Measurements from ENCODE around the gene USH2A. TPM values are rescaled to one million over a fixed set of nuclear protein-coding genes. Genes with fewer than 3 reads are reported as not detected.

USH2A gene
- total RNA-seq, 2 experiments from 2014 or later: not detected

DNA sequence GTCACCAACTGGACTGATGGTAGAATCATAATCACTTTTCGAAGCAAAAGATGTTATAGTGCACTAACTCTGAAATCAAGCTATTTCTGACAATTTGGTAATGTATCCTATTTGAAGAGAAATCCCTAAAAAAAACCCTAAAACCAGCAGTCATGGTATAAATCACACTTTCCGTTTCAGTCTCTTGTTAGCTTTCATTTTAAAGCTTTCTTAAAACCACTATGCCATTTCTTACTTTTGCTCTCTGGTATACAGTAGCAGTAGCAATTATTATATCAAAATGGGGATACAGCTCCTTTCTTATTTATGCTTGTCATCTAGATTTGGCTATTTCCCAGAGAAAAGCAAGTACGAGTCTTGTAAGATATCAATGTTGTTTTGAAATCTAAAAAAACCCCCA, 532.8 kb downstream of the USH2A start:
- POLR2A ChIA-PET: no interaction called here
- CTCF ChIA-PET: no interaction called here

DNA sequence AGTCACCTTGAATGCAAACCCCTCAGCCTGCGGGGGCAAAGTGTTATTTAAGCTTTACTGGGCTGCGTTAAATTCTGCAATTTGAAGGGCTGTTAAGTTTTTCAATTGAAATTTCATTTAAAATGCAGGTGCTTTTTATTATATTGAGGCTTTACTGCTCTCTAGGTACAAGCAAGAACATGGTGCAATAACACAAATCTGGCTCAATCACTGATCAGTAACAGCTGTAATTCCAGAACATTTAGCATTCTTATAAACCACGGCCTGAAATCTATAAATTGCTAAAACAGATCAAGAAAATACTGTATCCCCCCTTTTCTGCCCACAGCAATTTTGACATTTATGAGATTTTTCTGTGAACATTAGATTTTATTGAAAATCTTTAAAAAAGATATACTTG, 533.4 kb downstream of the USH2A start:
- POLR2A ChIA-PET: no interaction called here
- CTCF ChIA-PET: no interaction called here

DNA sequence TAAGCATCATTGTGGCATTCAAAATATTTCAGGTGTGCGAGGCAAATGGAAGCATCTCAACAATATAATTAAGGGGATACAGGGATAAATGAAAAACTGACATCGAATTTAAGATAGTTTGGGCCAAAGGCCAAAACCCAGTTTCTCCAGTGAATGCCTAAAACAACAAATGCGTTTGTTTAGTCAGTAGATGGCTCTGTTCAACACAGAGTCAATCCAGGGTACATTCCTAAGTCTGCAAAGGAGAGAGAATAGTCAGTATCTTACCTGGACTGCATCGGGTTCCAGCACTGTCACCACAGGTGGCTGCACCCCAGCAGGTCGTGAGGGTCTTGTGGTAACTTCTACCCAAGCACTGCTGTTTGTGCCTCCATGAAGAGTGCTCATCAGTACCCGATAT, 535.1 kb downstream of the USH2A start:
- ChIA-PET POLR2A (no interaction called here), CTCF (no interaction called here)

DNA sequence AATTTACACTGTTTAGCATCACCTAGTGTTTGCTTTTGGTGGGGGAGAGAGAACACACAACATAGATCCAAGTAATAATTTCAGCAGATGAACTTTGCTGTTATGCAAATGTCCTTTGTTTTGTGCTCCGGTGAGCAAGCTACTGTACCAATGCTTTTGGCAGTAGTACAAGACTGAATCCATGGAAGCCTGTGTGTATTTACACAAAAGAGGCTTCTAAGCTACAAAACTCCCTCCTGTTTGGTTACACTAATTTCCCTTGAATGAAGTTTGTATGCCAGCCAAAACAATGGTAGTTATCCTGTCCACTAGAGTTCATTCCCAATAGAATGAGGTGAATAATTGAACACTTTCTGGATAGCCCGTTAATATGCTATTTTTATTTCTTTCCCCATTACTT, 535.6 kb downstream of the USH2A start:
- ChIA-PET CTCF (no interaction called here), POLR2A (no interaction called here)

DNA sequence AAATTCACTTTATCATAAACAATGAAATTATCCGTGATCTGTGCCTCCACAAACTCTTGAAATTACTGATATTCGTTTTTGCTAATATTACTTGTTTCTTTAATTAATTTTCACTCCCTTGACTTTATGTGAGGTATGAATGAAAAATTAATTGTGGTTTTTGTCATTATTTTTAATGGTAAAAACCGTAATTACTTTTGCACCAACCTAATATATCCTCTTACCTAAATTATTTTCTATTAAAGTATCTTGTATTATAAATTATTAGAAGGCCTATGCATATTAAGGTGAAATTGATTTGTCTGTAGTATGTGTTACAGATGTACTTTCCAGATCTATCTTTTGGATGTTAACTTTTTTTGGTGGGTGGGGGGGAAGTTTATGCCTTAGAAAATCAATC, 540.2 kb downstream of the USH2A start:
- POLR2A ChIA-PET: no interaction called here
- CTCF ChIA-PET: no interaction called here

DNA sequence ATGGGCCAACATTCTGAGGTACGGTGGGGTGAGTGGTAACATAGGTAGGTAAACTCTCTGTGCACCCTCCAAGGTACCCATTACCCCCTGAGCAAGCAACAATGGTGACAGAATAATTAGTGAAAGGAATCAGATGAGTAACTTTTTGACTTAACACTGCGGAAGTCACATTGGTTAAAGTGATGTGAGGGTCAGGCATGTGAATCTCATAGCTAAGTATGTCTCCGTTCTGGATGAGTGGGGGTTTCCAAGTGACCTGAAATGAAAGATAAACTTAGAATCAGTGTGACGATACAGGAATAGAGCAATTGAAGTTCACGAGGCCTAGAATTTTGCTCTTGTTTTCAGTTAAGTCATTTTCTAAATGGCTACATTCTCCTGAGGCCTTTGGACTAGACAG, 544.4 kb downstream of the USH2A start:
- POLR2A ChIA-PET: no interaction called here
- CTCF ChIA-PET: no interaction called here

DNA sequence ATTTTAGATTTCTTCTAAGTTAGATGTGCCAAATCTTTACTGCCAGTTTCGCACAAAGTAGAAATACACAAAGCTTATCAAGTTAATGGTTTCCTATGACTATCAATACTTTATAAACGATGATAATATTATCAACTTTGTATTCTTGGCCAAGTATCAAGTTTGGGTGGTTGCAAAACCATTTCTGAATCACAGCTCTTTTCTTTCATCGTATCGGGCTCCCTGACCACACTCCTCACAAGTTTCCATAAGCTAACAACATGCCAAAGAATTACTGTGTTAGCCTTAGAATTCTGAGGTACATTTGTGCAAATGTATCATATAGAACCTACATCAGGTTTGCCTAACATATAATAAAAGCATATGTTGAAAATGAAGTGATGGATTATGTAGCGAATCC, 545.1 kb downstream of the USH2A start:
- POLR2A ChIA-PET: no interaction called here
- CTCF ChIA-PET: no interaction called here

DNA sequence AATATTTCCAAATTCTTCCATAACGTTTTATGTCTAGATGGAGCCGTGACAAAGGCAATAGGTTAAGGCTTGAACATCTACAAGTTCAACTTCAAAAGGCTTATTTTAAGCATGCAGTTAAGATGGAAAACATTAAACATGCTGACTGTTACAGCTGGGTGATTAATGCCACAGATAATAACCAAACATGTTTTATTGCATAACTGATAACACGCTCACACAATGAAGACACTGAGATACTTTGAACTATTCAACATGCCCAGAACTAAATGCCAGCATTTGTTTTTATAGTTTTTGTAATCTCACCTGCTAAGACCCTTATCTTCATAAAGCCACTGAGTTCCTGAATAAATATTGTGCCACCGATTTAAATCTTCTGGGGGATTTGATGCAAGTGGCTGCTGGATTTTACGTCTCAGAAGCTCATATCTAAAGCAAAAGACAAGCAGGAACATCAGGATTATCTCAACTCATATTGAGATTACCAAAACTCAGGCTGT, 545.7 kb downstream of the USH2A start:
- POLR2A ChIA-PET: no interaction called here
- CTCF ChIA-PET: no interaction called here

DNA sequence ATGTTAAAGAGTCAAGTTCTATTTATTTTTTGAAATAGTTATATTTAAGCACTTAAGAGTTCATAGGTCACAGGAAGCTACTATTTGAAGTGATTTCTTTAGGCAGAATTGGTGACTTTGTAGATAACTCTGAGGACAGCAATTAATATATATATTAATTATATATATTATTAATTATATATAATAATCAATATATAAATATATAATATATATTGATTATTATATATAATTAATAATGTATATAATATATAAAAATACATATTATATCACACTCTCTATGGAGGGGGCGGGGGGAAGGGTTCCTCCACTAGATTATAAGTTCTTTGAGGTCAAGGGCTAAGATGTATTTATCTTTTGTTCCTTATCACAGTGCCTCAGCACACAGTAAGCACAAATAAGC, 547.5 kb downstream of the USH2A start:
- ChIA-PET POLR2A (no interaction called here), CTCF (no interaction called here)

DNA sequence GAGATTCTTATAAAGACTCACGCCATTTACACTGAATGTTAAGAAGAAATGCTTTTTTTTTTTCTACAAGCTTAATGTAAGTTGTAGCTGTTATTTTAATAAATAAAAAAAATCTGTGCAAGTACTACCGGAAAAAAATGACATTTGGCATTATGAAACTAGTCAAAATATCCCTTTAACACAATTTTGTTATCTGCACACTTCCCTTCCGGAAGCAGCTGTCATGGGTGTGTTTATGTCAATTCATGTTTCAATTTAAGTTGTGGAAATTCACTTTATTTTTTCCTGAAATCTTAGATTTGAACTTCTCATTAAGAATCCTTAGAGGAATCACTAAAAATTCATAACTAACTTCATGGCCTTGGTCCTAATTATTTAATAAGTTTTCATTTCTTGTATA, 548.0 kb downstream of the USH2A start:
- POLR2A ChIA-PET: no interaction called here
- CTCF ChIA-PET: no interaction called here

DNA sequence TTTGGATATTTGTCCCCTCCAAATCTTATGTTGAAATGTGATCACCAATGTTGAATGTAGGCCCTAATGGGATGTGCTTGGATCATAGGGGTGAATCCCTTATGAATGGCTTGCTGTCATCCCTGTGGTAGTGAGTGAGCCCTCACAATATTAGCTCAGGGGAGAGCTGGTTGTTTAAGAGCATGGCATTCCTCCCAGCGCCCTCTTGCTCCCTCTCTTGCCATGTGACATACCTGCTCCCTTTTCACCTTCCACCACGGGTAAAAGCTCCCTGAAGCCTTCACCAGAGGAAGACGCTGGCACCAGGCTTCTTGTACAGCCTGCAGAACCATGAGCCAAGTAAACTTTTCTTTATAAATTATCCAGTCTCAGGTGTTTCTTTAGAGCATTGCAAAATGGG, 550.6 kb downstream of the USH2A start:
- ChIA-PET CTCF (no interaction called here), POLR2A (no interaction called here)

DNA sequence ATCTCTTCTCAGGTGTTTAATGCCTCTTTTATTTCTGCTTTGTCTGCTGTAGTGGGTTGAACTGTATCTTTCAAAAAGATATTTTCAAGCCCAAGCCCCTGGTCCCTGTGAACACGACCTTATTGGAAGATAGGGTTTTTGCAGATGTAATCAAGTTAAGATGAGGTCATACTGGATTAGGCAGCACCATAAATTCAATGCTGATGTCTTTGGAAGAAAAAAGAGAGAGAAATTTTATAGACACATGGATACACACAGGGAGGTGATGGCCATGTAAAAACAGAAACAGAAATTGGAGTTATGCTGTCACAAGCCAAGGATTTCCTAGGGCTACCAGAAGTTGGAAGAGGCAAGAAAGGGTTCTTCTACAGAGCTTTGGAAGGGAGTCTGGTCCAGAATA, 554.7 kb downstream of the USH2A start:
- POLR2A ChIA-PET: no interaction called here
- CTCF ChIA-PET: no interaction called here

DNA sequence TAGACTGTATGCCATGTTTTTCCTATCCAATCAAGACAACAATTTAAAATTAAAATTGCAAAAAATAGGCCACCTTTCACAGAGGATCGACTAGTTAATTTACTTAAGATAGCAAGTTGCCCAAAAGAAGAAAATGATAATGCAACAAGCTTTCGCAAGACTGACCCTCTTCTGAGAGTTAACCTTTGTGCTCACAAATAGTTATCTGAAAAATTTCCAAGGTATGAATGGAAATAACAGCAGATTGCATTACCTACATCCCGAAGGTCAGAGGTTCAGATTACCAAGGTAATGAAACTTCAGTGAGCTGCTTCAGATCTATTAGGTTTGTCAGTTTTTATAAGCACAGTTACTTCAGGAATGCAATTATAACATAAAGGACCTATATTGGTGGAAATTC, 558.2 kb downstream of the USH2A start:
- POLR2A ChIA-PET: no interaction called here

DNA sequence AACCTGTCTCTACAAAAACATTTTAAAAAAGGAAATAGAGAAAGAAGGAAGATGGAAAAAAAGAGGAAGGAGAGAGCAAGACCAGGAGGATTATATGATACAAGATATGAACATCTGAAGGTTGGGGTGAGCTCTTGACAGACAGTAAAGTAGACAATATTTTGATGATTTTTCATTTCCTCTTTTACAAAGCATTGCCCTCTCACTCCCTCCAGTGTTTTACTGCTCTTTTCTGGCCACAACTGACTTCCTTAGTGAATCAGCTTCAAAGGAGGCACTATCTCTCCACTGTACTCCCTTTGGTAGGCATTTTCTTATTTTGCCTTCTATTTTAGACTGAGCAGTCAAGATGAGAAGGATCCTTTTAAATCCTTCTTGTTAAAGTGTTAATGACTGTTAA, 559.5 kb downstream of the USH2A start:
- ChIA-PET CTCF (no interaction called here), POLR2A (no interaction called here)

More for the DNA sequence above, 558.2 kb downstream of the USH2A start:
- CTCF ChIA-PET: no interaction called here

DNA sequence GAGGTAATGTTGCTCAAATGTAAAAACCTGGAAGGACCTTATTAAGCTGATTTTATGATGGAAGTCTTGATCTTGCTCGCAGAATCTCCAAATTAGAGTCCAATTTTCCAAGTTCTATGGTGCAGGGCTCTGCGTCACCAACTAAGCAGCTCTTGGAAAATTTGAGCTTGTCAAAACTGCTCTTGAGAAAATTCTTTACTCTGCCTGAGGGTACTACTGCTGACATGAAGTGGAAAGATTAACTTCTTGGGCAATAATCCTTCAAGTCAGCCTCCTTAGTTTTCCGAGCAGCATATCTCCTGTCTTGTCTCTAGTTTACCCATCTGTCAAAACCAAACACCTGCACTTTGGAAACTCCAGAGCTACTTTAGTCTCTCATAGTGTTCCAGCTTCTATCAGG, 562.4 kb downstream of the USH2A start:
- CTCF ChIA-PET: no interaction called here
- POLR2A ChIA-PET: no interaction called here

DNA sequence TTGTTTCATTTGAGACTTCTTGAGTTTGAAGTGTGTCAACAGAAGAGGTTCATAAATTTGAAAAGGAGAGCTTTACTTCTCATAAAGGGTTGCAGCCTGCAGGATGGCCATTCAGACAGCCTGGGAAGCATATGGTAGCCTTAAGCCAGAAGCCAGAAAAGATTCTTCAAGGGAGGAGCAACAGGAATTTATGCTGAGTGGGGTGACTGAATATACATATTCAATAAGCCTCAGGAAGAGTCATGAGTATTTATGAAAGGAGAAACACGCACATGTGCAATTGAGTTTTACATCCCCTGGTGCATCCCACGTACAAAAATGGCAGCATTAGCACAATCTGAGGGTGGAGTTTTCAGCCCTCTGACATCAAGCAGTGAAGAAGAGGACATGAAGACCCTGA, 565.9 kb downstream of the USH2A start:
- POLR2A ChIA-PET: no interaction called here
- CTCF ChIA-PET: no interaction called here

DNA sequence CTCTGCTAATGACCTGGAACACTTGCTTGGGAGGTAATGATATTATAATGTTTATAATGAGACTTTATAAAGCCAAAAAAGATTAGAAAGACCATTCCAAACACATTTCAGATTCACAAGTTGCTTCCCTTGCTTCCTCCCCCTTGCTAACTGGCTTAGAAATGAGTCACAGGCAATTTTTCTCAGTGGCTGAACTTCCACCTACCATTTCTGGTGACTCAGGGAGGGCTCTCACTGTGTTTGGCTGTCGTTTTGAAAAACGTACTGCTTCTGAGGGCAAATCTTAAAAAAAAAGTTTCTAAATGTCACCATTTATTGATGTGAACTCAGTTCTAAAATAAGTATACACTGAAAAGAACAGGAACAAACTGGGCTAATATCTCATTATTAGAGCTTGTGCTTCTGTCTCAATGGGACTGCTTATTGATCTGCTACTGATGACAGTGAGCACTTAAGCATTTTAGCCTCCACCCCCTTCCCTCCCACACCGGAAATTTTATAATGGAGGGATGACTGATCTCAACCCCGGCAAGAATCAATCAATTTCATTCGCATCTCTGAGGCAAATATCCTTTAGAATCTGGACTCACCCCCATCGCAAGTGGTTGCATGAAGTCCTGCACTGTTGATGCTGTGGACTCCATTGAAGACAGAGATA, 577.9 kb downstream of the USH2A start:
- ChIA-PET POLR2A (no interaction called here), CTCF (no interaction called here)

DNA sequence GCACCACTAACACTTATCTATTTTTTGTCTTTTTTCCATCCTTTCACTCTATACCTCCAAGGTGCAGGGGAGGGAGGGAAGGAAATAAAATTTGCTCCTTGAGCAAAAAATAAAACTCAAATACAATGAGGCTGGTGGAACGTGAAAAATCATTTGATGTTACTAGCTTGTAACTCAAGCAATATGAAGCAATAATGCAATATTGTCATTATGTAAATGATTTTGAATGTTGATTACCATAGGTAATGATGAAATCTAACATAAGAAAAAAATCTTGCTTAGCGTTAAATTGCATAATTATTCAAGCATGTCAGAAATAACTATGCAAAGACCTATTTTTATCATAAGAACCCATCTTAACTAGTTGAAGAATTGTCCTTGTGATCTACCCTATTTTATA, 578.5 kb downstream of the USH2A start:
- POLR2A ChIA-PET: no interaction called here
- CTCF ChIA-PET: no interaction called here

DNA sequence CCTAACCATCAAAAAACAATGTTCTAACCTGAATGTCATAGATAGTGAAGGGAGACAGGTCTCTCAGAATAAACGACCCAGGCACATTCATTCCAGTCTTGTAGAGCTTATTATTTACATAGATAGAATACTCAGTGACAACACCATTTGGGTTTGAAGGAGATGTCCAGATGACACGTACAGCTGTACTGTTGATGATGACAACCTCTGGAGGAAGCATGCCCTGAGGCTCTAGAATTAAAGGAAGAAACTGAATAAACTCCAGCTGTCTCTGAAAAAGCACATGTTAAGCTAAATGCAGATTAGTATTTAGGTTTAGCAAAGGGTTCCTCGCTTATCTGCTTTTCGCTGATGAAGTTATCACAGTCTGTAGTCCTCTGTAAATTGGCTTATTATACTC, 579.0 kb downstream of the USH2A start:
- POLR2A ChIA-PET: no interaction called here
- CTCF ChIA-PET: no interaction called here

DNA sequence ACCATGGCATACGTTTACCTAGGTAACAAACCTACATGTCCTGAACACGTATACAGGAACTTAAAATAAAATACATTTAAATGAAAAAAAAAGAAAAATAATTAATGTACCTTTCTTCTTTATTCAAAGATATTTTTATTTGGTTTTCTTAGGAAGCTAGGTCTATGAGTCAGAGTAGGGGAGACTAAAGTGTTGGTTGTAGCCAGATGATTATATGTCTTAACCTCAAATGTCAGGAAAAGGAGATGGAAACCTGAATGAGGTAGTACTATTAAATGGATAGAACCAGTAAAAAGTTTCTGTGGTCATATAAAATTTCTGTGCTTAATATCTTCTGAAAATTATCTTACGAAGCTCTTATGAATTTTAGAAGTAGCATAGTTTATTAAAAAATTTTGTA, 580.3 kb downstream of the USH2A start:
- CTCF ChIA-PET: no interaction called here
- POLR2A ChIA-PET: no interaction called here

DNA sequence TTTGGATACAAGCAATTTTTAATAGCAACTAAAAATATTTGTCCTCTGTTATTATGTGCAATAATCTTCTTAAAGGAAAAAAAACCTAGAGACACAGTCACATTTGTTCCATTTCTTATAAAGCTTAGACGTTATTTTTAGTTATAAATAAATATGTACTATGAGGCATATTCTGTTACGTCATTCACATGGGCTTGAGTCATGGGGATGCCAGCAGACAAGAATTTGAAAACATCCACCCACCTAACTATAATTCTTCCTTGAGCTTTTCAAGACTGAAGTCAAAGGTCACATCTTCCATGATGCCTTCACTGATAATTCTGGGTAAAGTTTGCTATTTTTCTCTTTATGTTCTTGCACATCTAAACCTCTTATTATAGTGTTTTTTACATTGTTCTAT, 587.3 kb downstream of the USH2A start:
- ChIA-PET POLR2A (no interaction called here), CTCF (no interaction called here)

DNA sequence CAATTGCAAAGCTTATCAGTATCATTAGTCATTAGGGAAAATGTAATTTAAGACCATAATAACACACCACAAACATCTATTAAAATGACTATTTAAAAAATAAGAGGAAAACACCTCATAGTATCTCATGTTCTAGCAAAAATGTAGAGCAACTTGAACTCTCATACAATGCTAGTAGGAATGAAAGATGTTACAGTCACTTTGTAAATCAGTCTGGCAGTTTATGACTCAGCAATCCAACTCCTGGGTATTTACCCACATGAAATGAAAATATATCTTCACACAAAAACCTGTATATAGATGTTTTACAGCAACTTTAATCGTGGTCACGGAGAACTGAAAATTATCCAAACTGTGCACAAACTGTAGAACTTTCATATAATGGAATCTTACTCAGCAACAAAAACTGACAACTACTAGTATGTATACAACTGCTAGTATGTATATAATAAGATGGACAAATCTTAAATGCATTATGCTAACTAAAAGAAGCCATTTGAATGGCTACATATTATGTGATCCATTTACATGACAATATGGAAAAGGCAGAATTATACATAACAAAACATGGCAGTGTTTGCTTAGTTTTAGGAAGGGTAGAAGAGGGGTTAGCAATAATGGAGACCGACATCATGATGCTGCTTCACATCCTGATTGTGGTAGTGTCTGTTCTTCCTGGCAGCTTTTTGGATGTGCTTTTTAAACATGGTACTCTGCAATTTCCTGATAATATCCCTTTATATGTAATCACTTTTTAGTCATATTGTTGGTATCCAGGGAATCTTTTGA, 589.1 kb downstream of the USH2A start:
- ChIA-PET CTCF (no interaction called here), POLR2A (no interaction called here)

All from activated CD8-positive, alpha-beta memory T cell treated with anti-CD3 and anti-CD28 coated beads for 36 hours (primary cell).